ENCODE data around the gene GTF3A.

GRCh38 chr13:27448308-27448707 is 23.9 kb downstream of the GTF3A start:
- TF ChIP-seq, protein P1, sequence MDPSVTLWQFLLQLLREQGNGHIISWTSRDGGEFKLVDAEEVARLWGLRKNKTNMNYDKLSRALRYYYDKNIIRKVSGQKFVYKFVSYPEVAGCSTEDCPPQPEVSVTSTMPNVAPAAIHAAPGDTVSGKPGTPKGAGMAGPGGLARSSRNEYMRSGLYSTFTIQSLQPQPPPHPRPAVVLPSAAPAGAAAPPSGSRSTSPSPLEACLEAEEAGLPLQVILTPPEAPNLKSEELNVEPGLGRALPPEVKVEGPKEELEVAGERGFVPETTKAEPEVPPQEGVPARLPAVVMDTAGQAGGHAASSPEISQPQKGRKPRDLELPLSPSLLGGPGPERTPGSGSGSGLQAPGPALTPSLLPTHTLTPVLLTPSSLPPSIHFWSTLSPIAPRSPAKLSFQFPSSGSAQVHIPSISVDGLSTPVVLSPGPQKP (IDR thresholded peaks at IDR 0.05; ENCODE audit: borderline replicate concordance, low read depth, low read length): no peak
- TF ChIP-seq, protein P2, sequence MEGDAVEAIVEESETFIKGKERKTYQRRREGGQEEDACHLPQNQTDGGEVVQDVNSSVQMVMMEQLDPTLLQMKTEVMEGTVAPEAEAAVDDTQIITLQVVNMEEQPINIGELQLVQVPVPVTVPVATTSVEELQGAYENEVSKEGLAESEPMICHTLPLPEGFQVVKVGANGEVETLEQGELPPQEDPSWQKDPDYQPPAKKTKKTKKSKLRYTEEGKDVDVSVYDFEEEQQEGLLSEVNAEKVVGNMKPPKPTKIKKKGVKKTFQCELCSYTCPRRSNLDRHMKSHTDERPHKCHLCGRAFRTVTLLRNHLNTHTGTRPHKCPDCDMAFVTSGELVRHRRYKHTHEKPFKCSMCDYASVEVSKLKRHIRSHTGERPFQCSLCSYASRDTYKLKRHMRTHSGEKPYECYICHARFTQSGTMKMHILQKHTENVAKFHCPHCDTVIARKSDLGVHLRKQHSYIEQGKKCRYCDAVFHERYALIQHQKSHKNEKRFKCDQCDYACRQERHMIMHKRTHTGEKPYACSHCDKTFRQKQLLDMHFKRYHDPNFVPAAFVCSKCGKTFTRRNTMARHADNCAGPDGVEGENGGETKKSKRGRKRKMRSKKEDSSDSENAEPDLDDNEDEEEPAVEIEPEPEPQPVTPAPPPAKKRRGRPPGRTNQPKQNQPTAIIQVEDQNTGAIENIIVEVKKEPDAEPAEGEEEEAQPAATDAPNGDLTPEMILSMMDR (conservative IDR thresholded peaks at IDR 0.05; ENCODE audit: low read depth, low read length): no peak
- TF ChIP-seq NFE2L2 (IDR thresholded peaks at IDR 0.05; ENCODE audit: low read depth, low read length): no peak
- TF ChIP-seq RFX5 (IDR thresholded peaks at IDR 0.05; ENCODE audit: low read depth, low read length): no peak
- TF ChIP-seq POLR2A (IDR thresholded peaks at IDR 0.05; ENCODE audit: low read depth, low read length): no peak
- TF ChIP-seq MAZ (IDR thresholded peaks at IDR 0.05; ENCODE audit: borderline replicate concordance, low read depth, low read length): no peak
- no peak for TF ChIP-seq SMC3 (IDR thresholded peaks at IDR 0.05; ENCODE audit: low read depth, low read length)
- no peak for TF ChIP-seq CHD1 (IDR thresholded peaks at IDR 0.05; ENCODE audit: low read depth, low read length)
- no peak for TF ChIP-seq FOS (IDR thresholded peaks at IDR 0.05; ENCODE audit: low read depth, low read length)
- no peak for TF ChIP-seq MAFK (IDR thresholded peaks at IDR 0.05; ENCODE audit: low read depth, low read length)
- TF ChIP-seq RCOR1 (IDR thresholded peaks at IDR 0.05; ENCODE audit: insufficient replicate concordance, low read length): no peak
- no peak for TF ChIP-seq BHLHE40 (IDR thresholded peaks at IDR 0.05; ENCODE audit: low read depth, low read length)

All from IMR-90 (cell line).